Measurements from ENCODE around the gene FUT4.
"Not testable (repeated sequence)": the region's sequence is repeated elsewhere in the genome, so short reads cannot be mapped to it uniquely, and the experiment has no call there.

The FUT4 gene

DNA sequence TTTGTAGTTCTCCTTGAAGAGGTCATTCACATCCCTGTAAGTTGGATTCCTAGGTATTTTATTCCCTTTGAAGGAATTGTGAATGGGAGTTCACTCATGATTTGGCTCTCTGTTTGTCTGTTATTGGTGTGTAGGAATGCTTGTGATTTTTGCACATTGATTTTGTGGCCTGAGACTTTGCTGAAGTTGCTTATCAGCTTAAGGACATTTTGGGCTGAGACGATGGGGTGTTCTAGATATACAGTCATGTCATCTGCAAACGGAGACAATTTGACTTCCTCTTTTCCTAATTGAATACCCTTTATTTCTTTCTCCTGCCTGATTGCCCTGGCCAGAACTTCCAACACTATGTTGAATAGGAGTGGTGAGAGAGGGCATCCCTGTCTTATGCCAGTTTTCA lies 29.3 kb downstream of the FUT4 start:
- H3K79me1 ChIP-seq (ENCODE audit: low read depth, low read length); H2AK5ac ChIP-seq (ENCODE audit: low read depth, low read length); H3K36me3 ChIP-seq (replicated peaks in 1 of 2; ENCODE audit: control insufficient read depth in 2 of 2, insufficient read depth in 2 of 2, low read length in 2 of 2); H2BK12ac ChIP-seq (ENCODE audit: low read length); H3K27ac ChIP-seq (replicated peaks; ENCODE audit: low read length); H3K9me3 ChIP-seq (replicated peaks in 1 of 2; ENCODE audit: control insufficient read depth in 2 of 2, insufficient read depth in 1 of 2, low read depth in 1 of 2, low read length in 2 of 2); H2AFZ ChIP-seq (ENCODE audit: low read length); H3K23ac ChIP-seq (ENCODE audit: low read depth, low read length, poor library complexity); H4K8ac ChIP-seq (ENCODE audit: low read depth, low read length); H3K4me3 ChIP-seq (ENCODE audit: low read length in 2 of 2); H3K9ac ChIP-seq (ENCODE audit: low read depth, low read length, poor library complexity); H3K4me1 ChIP-seq (ENCODE audit: control insufficient read depth in 2 of 2, insufficient read depth in 1 of 2, low read depth in 1 of 2, low read length in 2 of 2); H3K14ac ChIP-seq (ENCODE audit: low read length); H3K18ac ChIP-seq (ENCODE audit: low read length); H3K4ac ChIP-seq (ENCODE audit: low read length); H3K4me2 ChIP-seq (ENCODE audit: insufficient read depth, low read length, poor library complexity, severe bottlenecking); H4K91ac ChIP-seq (ENCODE audit: low read depth, low read length, poor library complexity); H2BK120ac ChIP-seq (ENCODE audit: low read depth, low read length); H3K27me3 ChIP-seq (ENCODE audit: control insufficient read depth in 3 of 3, insufficient read depth in 3 of 3, low read depth in 1 of 3, low read length in 3 of 3); H2BK5ac ChIP-seq (ENCODE audit: low read length); DNase-seq (ENCODE audit: low spot score); H2BK15ac ChIP-seq (ENCODE audit: low read length): not testable (repeated sequence)
- whole genome bisulfite sequencing, 2 donors (ENCODE audit: extremely low coverage in 2 of 2, insufficient read length in 2 of 2, insufficient replicate concordance in 1 of 2), result no CpG with 5 or more reads among the region's 2 CpGs

DNA sequence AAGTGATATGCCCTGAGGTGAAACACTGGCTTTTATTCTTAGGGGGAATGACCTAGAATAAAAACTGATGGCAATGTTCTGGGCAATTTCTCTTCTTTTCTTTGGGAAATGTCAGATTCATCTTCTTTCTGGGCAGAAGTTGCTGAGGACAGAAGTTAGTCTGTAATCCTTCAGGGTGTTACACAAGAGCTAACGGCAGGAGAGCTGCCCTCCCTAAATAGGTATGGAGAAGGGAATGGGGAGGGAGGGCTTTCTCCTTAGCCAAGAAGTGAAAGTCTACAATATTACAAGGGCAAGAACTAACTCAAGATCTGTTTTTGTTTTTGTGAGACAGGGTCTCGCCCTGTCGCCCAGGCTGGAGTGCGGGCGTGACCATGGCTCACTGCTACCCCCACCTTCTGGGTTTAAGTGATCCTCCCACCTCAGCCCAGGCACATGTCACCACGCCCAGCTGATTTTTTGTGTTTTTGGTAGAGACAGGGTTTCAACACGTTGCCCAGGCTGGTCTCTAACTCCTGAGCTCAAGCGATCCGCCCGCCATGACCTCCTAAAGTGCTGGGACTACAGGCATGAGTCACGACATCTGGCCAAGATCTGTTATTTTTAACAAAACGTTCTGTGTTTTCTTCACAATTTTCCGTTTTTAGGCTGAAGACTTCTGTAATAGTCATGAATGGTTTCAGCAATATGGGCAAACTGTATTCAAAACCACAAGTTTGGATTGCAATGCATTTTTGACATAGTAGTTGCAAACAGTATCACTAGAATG lies 30.7 kb downstream of the FUT4 start:
- WGBS, 2 donors (ENCODE audit: extremely low coverage in 2 of 2, insufficient read length in 2 of 2, insufficient replicate concordance in 1 of 2), result no CpG with 5 or more reads among the region's 13 CpGs

DNA sequence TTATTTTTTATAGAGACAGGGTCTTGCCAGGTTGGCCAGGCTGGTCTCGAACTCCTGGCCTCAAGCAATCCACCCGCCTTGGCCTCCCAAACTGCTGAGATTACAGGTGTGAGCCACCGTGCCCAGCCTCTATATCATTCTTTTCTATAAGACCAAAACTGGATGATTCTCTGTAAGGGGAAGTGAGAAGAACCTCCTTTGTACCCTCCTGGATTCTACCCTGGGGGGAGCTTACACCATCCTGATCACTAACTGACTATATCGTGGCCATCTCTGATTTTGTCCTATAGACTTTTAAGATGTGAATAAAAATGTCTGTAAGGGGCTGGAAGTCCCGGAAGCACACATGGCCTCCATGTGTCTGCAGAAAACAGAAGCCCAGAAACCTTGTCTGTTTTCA lies 32.6 kb downstream of the FUT4 start:
- H2BK120ac ChIP-seq (ENCODE audit: low read depth, low read length), result no peak overlapping the region
- no peak overlapping the region for H3K23ac ChIP-seq (ENCODE audit: low read depth, low read length, poor library complexity)
- H2BK15ac ChIP-seq (ENCODE audit: low read length), result no peak overlapping the region
- no peak overlapping the region for H4K91ac ChIP-seq (ENCODE audit: low read depth, low read length, poor library complexity)
- no peaks in the 10 kb centered on the region for H3K9me3 ChIP-seq (replicated peaks in 1 of 2; ENCODE audit: control insufficient read depth in 2 of 2, insufficient read depth in 1 of 2, low read depth in 1 of 2, low read length in 2 of 2)
- DNase-seq (ENCODE audit: low spot score), result no peak
- no peak overlapping the region for H4K8ac ChIP-seq (ENCODE audit: low read depth, low read length)
- H3K18ac ChIP-seq (ENCODE audit: low read length), result no peak overlapping the region
- H3K14ac ChIP-seq (ENCODE audit: low read length), result no peak overlapping the region
- no peak overlapping the region for H3K4ac ChIP-seq (ENCODE audit: low read length)
- no CpG with 5 or more reads among the region's 5 CpGs for WGBS, 2 donors (ENCODE audit: extremely low coverage in 2 of 2, insufficient read length in 2 of 2, insufficient replicate concordance in 1 of 2)
- H3K4me3 ChIP-seq (ENCODE audit: low read length in 2 of 2), result no peak overlapping the region
- no peak overlapping the region for H3K9ac ChIP-seq (ENCODE audit: low read depth, low read length, poor library complexity)
- H3K79me1 ChIP-seq (ENCODE audit: low read depth, low read length), result no peaks in the 10 kb centered on the region
- no peaks in the 10 kb centered on the region for H3K27me3 ChIP-seq (ENCODE audit: control insufficient read depth in 3 of 3, insufficient read depth in 3 of 3, low read depth in 1 of 3, low read length in 3 of 3)
- no peak overlapping the region for H3K4me2 ChIP-seq (ENCODE audit: insufficient read depth, low read length, poor library complexity, severe bottlenecking)
- H2AK5ac ChIP-seq (ENCODE audit: low read depth, low read length), result no peak overlapping the region
- H2BK5ac ChIP-seq (ENCODE audit: low read length), result no peak overlapping the region
- no peak overlapping the region for H3K27ac ChIP-seq (replicated peaks; ENCODE audit: low read length)
- no peaks in the 10 kb centered on the region for H3K36me3 ChIP-seq (replicated peaks in 1 of 2; ENCODE audit: control insufficient read depth in 2 of 2, insufficient read depth in 2 of 2, low read length in 2 of 2)
- no peaks in the 10 kb centered on the region for H3K4me1 ChIP-seq (ENCODE audit: control insufficient read depth in 2 of 2, insufficient read depth in 1 of 2, low read depth in 1 of 2, low read length in 2 of 2)
- H2AFZ ChIP-seq (ENCODE audit: low read length), result no peak overlapping the region
- H2BK12ac ChIP-seq (ENCODE audit: low read length), result no peak overlapping the region

More for the DNA sequence above, 30.7 kb downstream of the FUT4 start:
- H3K4me2 ChIP-seq (ENCODE audit: insufficient read depth, low read length, poor library complexity, severe bottlenecking), result no peak overlapping the region
- H2BK5ac ChIP-seq (ENCODE audit: low read length), result no peak overlapping the region
- no peaks in the 10 kb centered on the region for H3K36me3 ChIP-seq (replicated peaks in 1 of 2; ENCODE audit: control insufficient read depth in 2 of 2, insufficient read depth in 2 of 2, low read length in 2 of 2)
- H3K18ac ChIP-seq (ENCODE audit: low read length), result no peak overlapping the region
- H4K8ac ChIP-seq (ENCODE audit: low read depth, low read length), result no peak overlapping the region
- H3K4me3 ChIP-seq (ENCODE audit: low read length in 2 of 2), result no peak overlapping the region
- H3K23ac ChIP-seq (ENCODE audit: low read depth, low read length, poor library complexity), result no peak overlapping the region
- no peaks in the 10 kb centered on the region for H3K27me3 ChIP-seq (ENCODE audit: control insufficient read depth in 3 of 3, insufficient read depth in 3 of 3, low read depth in 1 of 3, low read length in 3 of 3)
- no peak overlapping the region for H2AK5ac ChIP-seq (ENCODE audit: low read depth, low read length)
- H2BK120ac ChIP-seq (ENCODE audit: low read depth, low read length), result no peak overlapping the region
- H3K27ac ChIP-seq (replicated peaks; ENCODE audit: low read length), result no peak overlapping the region
- H3K14ac ChIP-seq (ENCODE audit: low read length), result no peak overlapping the region
- no peak for DNase-seq (ENCODE audit: low spot score)
- no peak overlapping the region for H2BK15ac ChIP-seq (ENCODE audit: low read length)
- H3K9me3 ChIP-seq (replicated peaks in 1 of 2; ENCODE audit: control insufficient read depth in 2 of 2, insufficient read depth in 1 of 2, low read depth in 1 of 2, low read length in 2 of 2), result no peaks in the 10 kb centered on the region
- no peak overlapping the region for H2BK12ac ChIP-seq (ENCODE audit: low read length)
- H3K79me1 ChIP-seq (ENCODE audit: low read depth, low read length), result no peaks in the 10 kb centered on the region
- no peak overlapping the region for H4K91ac ChIP-seq (ENCODE audit: low read depth, low read length, poor library complexity)
- H3K9ac ChIP-seq (ENCODE audit: low read depth, low read length, poor library complexity), result no peak overlapping the region
- H3K4me1 ChIP-seq (ENCODE audit: control insufficient read depth in 2 of 2, insufficient read depth in 1 of 2, low read depth in 1 of 2, low read length in 2 of 2), result no peaks in the 10 kb centered on the region
- no peak overlapping the region for H2AFZ ChIP-seq (ENCODE audit: low read length)
- no peak overlapping the region for H3K4ac ChIP-seq (ENCODE audit: low read length)

DNA sequence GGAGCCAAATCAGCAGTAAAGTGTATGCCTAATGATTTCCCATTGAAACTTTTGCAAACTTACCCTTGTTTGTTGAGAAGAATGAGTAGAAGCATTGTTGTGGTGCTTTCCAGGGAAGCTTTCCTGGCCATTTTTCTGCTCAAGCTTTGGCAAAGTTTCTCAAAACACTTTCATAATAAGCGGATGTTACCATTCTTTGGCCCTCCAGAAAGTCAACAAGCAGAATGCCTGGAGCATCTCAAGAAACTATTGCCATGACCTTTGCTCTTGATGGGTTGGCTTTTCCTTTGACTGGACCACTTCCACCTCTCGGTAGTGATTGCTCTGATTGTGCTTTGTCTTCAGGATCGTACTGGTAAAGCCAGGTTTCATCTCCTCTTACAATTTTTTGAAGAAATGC lies 34.1 kb downstream of the FUT4 start:
- no peak for DNase-seq (ENCODE audit: low spot score)
- Histone ChIP-seq H2BK15ac (ENCODE audit: low read length) (no peak overlapping the region), H3K4ac (ENCODE audit: low read length) (no peak overlapping the region), H3K4me2 (ENCODE audit: insufficient read depth, low read length, poor library complexity, severe bottlenecking) (no peak overlapping the region), H3K36me3 (replicated peaks in 1 of 2; ENCODE audit: control insufficient read depth in 2 of 2, insufficient read depth in 2 of 2, low read length in 2 of 2) (no peaks in the 10 kb centered on the region), H2AFZ (ENCODE audit: low read length) (no peak overlapping the region), H3K4me1 (ENCODE audit: control insufficient read depth in 2 of 2, insufficient read depth in 1 of 2, low read depth in 1 of 2, low read length in 2 of 2) (peaks cover 0 to 4% of the 10 kb centered on the region in 2 donors), H4K8ac (ENCODE audit: low read depth, low read length) (no peak overlapping the region), H3K18ac (ENCODE audit: low read length) (no peak overlapping the region), H3K9ac (ENCODE audit: low read depth, low read length, poor library complexity) (no peak overlapping the region), H2AK5ac (ENCODE audit: low read depth, low read length) (no peak overlapping the region), H3K27me3 (ENCODE audit: control insufficient read depth in 3 of 3, insufficient read depth in 3 of 3, low read depth in 1 of 3, low read length in 3 of 3) (no peaks in the 10 kb centered on the region), H4K91ac (ENCODE audit: low read depth, low read length, poor library complexity) (no peak overlapping the region), H3K23ac (ENCODE audit: low read depth, low read length, poor library complexity) (no peak overlapping the region), H2BK120ac (ENCODE audit: low read depth, low read length) (no peak overlapping the region), H2BK5ac (ENCODE audit: low read length) (no peak overlapping the region), H3K9me3 (replicated peaks in 1 of 2; ENCODE audit: control insufficient read depth in 2 of 2, insufficient read depth in 1 of 2, low read depth in 1 of 2, low read length in 2 of 2) (no peaks in the 10 kb centered on the region), H3K79me1 (ENCODE audit: low read depth, low read length) (no peaks in the 10 kb centered on the region), H3K27ac (replicated peaks; ENCODE audit: low read length) (no peak overlapping the region), H2BK12ac (ENCODE audit: low read length) (no peak overlapping the region), H3K4me3 (ENCODE audit: low read length in 2 of 2) (no peak overlapping the region), H3K14ac (ENCODE audit: low read length) (no peak overlapping the region)
- no CpG with 5 or more reads among the region's 3 CpGs for whole genome bisulfite sequencing, 2 donors (ENCODE audit: extremely low coverage in 2 of 2, insufficient read length in 2 of 2, insufficient replicate concordance in 1 of 2)
